ENCODE data around the gene E4F1. TPM values are rescaled to one million over a fixed set of nuclear protein-coding genes. Genes with fewer than 3 reads are reported as not detected.

The E4F1 gene
- total RNA-seq, 2 donors from 2014 or later, result 24.5 to 29.6 TPM

DNA sequence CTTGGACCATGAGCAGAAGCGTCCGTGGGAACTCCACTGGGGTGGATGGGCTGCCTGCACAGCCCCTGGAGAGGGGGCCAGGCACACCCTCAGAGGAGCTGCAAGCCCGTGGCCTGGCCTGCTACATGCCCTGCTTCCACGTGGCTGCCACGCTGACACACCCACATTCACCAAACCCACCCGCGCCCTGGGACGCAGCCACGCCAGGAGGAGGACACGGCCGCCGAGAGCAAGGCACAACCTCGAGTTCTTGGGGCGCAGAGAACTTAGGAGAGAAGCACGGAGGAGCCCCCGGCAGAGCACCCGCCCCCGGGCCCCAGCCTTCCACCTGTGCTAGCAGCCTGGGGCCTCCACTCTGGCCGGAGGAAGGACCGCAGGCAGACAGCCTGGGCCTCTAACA is 45.8 kb upstream of the E4F1 start:
- H3K9me3 ChIP-seq (ENCODE audit: control insufficient read depth, low read length), result no peaks in the 10 kb centered on the region
- H3K27me3 Mint-ChIP-seq (ENCODE audit: insufficient read depth), result no peaks in the 10 kb centered on the region
- TF ChIP-seq, protein P1, sequence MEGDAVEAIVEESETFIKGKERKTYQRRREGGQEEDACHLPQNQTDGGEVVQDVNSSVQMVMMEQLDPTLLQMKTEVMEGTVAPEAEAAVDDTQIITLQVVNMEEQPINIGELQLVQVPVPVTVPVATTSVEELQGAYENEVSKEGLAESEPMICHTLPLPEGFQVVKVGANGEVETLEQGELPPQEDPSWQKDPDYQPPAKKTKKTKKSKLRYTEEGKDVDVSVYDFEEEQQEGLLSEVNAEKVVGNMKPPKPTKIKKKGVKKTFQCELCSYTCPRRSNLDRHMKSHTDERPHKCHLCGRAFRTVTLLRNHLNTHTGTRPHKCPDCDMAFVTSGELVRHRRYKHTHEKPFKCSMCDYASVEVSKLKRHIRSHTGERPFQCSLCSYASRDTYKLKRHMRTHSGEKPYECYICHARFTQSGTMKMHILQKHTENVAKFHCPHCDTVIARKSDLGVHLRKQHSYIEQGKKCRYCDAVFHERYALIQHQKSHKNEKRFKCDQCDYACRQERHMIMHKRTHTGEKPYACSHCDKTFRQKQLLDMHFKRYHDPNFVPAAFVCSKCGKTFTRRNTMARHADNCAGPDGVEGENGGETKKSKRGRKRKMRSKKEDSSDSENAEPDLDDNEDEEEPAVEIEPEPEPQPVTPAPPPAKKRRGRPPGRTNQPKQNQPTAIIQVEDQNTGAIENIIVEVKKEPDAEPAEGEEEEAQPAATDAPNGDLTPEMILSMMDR (conservative IDR thresholded peaks at IDR 0.05), result no peak
- no peak for DNase-seq
- H3K4me1 Mint-ChIP-seq, result no peaks in the 10 kb centered on the region
- peaks cover 24% of the 10 kb centered on the region for H3K36me3 Mint-ChIP-seq (ENCODE audit: low read depth)
- H3K4me3 Mint-ChIP-seq, result no peak overlapping the region
- peak overlapping the region; percentile 32 for H3K27ac ChIP-seq (ENCODE audit: low read depth, low read length)
- H3K36me3 ChIP-seq (ENCODE audit: control insufficient read depth, insufficient read depth, low read length), result peaks cover 5% of the 10 kb centered on the region
- no peaks in the 10 kb centered on the region for H3K9me3 Mint-ChIP-seq
- H3K4me1 ChIP-seq (ENCODE audit: control insufficient read depth, insufficient read depth, low read length), result no peaks in the 10 kb centered on the region
- 93 to 95% methylated on average over 14 to 20 of the region's 20 CpGs for WGBS, 2 experiments (ENCODE audit: insufficient coverage in 1 of 2, insufficient read length in 1 of 2)
- no peak overlapping the region for H3K27ac Mint-ChIP-seq
- H3K27me3 ChIP-seq (ENCODE audit: control insufficient read depth, insufficient read depth, low read length, poor library complexity, severe bottlenecking), result no peaks in the 10 kb centered on the region
- H3K4me3 ChIP-seq (ENCODE audit: low read length), result no peak overlapping the region
- no peak overlapping the region for H3K9ac ChIP-seq (ENCODE audit: extremely low read depth, low read length, poor library complexity, severe bottlenecking)

DNA sequence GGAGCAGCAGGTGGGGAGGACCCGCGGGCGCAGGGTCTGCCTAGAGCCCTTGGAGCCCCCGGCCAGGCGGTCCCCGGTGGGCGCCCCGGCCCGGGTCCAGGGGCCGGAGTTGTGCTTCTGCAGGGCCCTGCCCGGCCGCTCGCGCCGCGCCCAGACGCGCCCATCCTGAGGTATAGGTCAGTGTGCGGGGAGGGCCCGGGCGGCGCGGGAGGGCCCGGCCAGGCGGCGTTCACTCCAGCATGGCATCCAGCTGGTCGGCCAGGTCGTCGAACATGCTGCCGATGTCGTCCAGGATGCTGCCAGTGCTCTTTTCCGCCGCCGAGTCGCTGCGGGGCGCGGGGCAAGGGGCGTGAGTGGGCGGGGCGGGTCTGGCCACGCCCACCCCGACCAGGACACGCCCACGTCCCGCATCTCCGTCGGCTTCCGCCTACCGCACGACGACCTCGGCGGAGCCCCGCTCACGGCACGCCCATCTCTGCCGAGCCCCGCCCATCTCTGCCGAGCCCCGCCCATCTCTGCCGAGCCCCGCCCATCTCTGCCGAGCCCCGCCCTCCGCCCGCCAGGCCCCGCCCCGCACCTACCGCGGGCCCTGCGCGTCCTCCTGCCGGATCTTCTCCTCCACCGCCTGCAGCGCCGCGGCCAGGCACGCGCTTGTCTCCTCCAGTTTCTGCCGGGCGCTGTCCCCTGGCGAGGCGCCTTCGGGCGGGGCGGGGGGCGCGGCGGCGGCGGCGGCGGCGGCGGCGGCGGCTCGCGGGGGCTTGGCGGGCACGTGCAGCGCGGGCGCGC is 44.9 kb upstream of the E4F1 start:
- Mint-ChIP-seq H3K9me3 (no peaks in the 10 kb centered on the region), H3K36me3 (ENCODE audit: low read depth) (peaks cover 21% of the 10 kb centered on the region), H3K27me3 (ENCODE audit: insufficient read depth) (no peaks in the 10 kb centered on the region), H3K4me3 (no peak overlapping the region), H3K4me1 (no peaks in the 10 kb centered on the region), H3K27ac (no peak overlapping the region)
- DNase-seq, result peak; percentile 94
- no peak overlapping the region for H3K9ac ChIP-seq (ENCODE audit: extremely low read depth, low read length, poor library complexity, severe bottlenecking)
- H3K9me3 ChIP-seq (ENCODE audit: control insufficient read depth, low read length), result no peaks in the 10 kb centered on the region
- no peak overlapping the region for H3K27ac ChIP-seq (ENCODE audit: low read depth, low read length)
- no peaks in the 10 kb centered on the region for H3K4me1 ChIP-seq (ENCODE audit: control insufficient read depth, insufficient read depth, low read length)
- no peaks in the 10 kb centered on the region for H3K27me3 ChIP-seq (ENCODE audit: control insufficient read depth, insufficient read depth, low read length, poor library complexity, severe bottlenecking)
- WGBS, 2 experiments (ENCODE audit: insufficient coverage in 1 of 2, insufficient read length in 1 of 2), result 75 to 76% methylated on average over 15 to 103 of the region's 106 CpGs
- H3K4me3 ChIP-seq (ENCODE audit: low read length), result no peak overlapping the region
- H3K36me3 ChIP-seq (ENCODE audit: control insufficient read depth, insufficient read depth, low read length), result peaks cover 5% of the 10 kb centered on the region
- TF ChIP-seq, protein P1 (conservative IDR thresholded peaks at IDR 0.05), result no peak

DNA sequence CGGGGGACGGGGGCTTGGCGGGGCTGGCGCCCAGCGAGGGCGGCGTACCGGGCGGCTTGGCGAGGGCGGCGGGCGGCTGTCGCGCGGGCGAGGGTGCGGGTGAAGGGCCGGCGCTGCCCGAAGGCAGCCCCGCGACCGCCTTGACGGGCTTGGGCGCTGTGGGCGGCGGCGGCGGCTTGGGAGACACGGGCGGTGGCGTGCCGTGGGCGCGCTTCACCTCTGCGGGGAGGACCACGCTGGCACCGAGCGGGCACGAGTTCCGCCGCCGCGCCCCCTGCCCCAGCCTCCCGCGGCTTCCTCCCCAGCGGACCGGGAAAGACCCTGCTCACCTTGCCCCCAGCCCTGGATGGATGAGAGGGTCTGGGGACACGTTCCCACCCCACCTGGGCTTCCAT is 44.3 kb upstream of the E4F1 start:
- Histone ChIP-seq H3K9ac (ENCODE audit: extremely low read depth, low read length, poor library complexity, severe bottlenecking) (no peak overlapping the region), H3K27me3 (ENCODE audit: control insufficient read depth, insufficient read depth, low read length, poor library complexity, severe bottlenecking) (no peaks in the 10 kb centered on the region), H3K4me3 (ENCODE audit: low read length) (no peak overlapping the region), H3K9me3 (ENCODE audit: control insufficient read depth, low read length) (no peaks in the 10 kb centered on the region), H3K4me1 (ENCODE audit: control insufficient read depth, insufficient read depth, low read length) (no peaks in the 10 kb centered on the region), H3K27ac (ENCODE audit: low read depth, low read length) (no peak overlapping the region), H3K36me3 (ENCODE audit: control insufficient read depth, insufficient read depth, low read length) (peaks cover 2% of the 10 kb centered on the region)
- TF ChIP-seq, protein P1 (conservative IDR thresholded peaks at IDR 0.05), result no peak
- Mint-ChIP-seq H3K36me3 (ENCODE audit: low read depth) (peaks cover 17% of the 10 kb centered on the region), H3K4me3 (no peak overlapping the region), H3K27ac (no peak overlapping the region), H3K27me3 (ENCODE audit: insufficient read depth) (no peaks in the 10 kb centered on the region), H3K9me3 (no peaks in the 10 kb centered on the region), H3K4me1 (no peaks in the 10 kb centered on the region)
- 98 to 99% methylated on average over 23 to 44 of the region's 50 CpGs for WGBS, 2 experiments (ENCODE audit: insufficient coverage in 1 of 2, insufficient read length in 1 of 2)
- no peak for DNase-seq

Data from endodermal cell (in vitro differentiated cells).